ENCODE measurements around the gene ZRANB3. TPM values are rescaled to one million over a fixed set of nuclear protein-coding genes. Genes with fewer than 3 reads are reported as not detected.
"Not testable (repeated sequence)": the region's sequence is repeated elsewhere in the genome, so short reads cannot be mapped to it uniquely, and the experiment has no call there.

The ZRANB3 gene
- total and polyA plus RNA-seq, 2 of the 13 experiments (the other 11 are each of a cell fraction or from before 2014, with no cell fraction given) = 5.8 to 25.2 TPM

- TF ChIP-seq ELK4 (CRISPR knock-in tag; IDR thresholded peaks at IDR 0.05; ENCODE audit: borderline replicate concordance) (no peak), ZNF275 (CRISPR knock-in tag; IDR thresholded peaks at IDR 0.05; ENCODE audit: borderline replicate concordance) (no peak), EED (CRISPR knock-in tag; IDR thresholded peaks at IDR 0.05) (no peak), NR2F6 (IDR thresholded peaks at IDR 0.05) (no peak), NR2F6 (CRISPR knock-in tag; IDR thresholded peaks at IDR 0.05) (no peak)
Observed at GRCh38 chr2:135124924-135125886, 405.8 kb downstream of the ZRANB3 start (continued).

DNA sequence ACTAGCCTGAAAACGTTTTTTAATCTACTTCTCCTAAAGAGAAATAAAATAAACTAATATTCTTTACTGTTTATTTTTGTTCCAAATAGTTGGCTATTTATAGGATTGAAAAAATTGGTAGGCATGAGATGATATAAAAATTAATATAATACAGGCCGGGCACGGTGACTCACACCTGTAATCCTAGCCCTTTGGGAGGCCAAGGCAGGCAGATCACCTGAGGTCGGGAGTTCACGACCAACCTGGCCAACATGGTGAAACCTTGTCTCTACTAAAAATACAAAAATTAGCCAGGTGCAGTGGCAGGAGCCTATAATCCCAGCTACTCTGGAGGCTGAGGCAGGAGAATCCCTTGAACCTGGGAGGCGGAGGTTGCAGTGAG, 409.4 kb downstream of the ZRANB3 start:
- BruUV-seq (replicated peaks); H3K27ac ChIP-seq (ENCODE audit: extremely low read length, insufficient read depth, low read length); H3K27me3 ChIP-seq (ENCODE audit: control insufficient read depth in 1 of 2, insufficient read depth in 2 of 2, low read length in 2 of 2); ATAC-seq; H3K4me3 ChIP-seq (replicated peaks in 1 of 3; ENCODE audit: insufficient read depth in 1 of 3, low read depth in 2 of 3, low read length in 3 of 3); H3K9me3 ChIP-seq (ENCODE audit: low read length); CTCF ChIA-PET (ENCODE audit: low intra/inter-chr PET ratio, low total read pairs); H3K9ac ChIP-seq (ENCODE audit: insufficient read depth, low read depth, low read length); H3K79me2 ChIP-seq (ENCODE audit: insufficient read depth, low read length); H3K4me1 ChIP-seq (ENCODE audit: insufficient read depth, low read length); FAIRE-seq; DNase-seq (ENCODE audit: low spot score); intact Hi-C loops (cut with micrococcal nuclease; ENCODE audit: unreplicated experiment); H4K20me1 ChIP-seq (ENCODE audit: insufficient read depth, low read length); in situ Hi-C loops (cut with HindIII; ENCODE audit: extremely low pct_ligation_motif_present, low pct_unique_long_range_greater_than_20kb); H2AFZ ChIP-seq (ENCODE audit: low read length); H3K4me2 ChIP-seq (ENCODE audit: low read depth, low read length): not testable (repeated sequence)
- peaks cover 10 to 34% of the 10 kb centered on the region in 2 experiments; a peak in 4 of 5 replicates for H3K36me3 ChIP-seq (replicated peaks in 1 of 2; ENCODE audit: control insufficient read depth in 1 of 2, insufficient read depth in 2 of 2, low read length in 2 of 2)
- POLR2A ChIA-PET = interaction anchor here (0.6 kb wide), 1 partner anchor 410 kb away, joined by 3 read pairs; the partner anchor contains the start of gene R3HDM1
- 93% methylated on average over 6 of the region's 6 CpGs for WGBS (ENCODE audit: low lambda C conversion rate)

All from HepG2 (cell line).